Mucosa of gallbladder (tissue), 1 donor: Measurements from ENCODE around the gene WNT8A. TPM values are rescaled to one million over a fixed set of nuclear protein-coding genes. Genes with fewer than 3 reads are reported as not detected.
"Not testable (repeated sequence)": the region's sequence is repeated elsewhere in the genome, so short reads cannot be mapped to it uniquely, and the experiment has no call there.

Experiments used
- DNase-seq: peaks from one replicate; pipeline ENCODE4 v3.0.0-alpha.2; 2020; ENCODE audit warnings: low spot score
- total RNA-seq: library from RNA; stranded (reverse); gene quantifications from one replicate; pipeline ENCODE4 v1.2.1, GENCODE V29; 2021
- donor health status: DM: no; HTN: no; CAD: no.

Gene WNT8A
- not detected for total RNA-seq

- no peak for DNase-seq
These were observed at the start of gene WNT8A for GRCh38 chr5:138083702-138084101. Gene WNT8A (plus strand): TSS chr5:138084033. CDS start chr5:138084128, 95 bp downstream.

GRCh38 chr5:138035605-138036537 lies 48.0 kb upstream of the WNT8A start:
- peak; percentile 58 for DNase-seq

GRCh38 chr5:138037271-138037670 lies 46.6 kb upstream of the WNT8A start:
- DNase-seq = no peak

- DNase-seq = no peak
These were observed 45.8 kb upstream of the WNT8A start for GRCh38 chr5:138037907-138038633.

DNA sequence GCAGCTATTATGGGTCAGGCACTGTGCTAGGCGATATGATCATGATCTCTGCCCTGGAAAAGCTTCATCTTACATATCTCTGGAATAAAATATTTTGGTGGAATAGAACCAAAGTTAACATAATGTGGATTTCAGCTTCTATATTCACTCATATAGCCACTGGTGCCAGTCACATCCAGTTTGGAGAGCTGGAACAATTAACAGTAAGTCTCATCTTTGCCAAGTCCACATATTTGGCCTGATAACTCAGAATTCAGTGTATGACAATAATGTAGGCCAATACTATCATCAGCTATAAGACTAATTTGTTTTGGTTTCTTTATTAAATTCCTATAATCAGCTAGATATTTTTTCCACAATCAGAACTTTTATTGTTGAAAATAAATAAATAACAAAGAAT lies 45.0 kb upstream of the WNT8A start:
- DNase-seq = no peak

DNA sequence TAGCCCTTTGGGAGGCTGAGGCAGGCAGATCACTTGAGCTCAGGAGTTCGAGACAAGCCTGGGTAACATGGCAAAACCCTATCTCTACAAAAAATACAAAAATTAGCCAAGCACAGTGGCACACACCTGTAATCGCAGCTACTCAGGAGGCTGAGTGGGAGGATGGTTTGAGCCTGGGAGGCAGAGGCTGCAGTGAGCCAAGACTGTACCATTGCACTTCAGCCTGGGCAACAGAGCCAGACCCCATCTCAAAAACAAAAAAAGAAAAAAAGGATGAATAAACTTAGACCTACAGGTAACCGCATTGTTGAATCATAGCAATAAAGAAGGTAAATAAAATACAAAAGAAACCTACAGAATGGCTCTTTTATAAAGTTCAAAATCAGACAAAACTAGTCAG lies 38.5 kb upstream of the WNT8A start:
- DNase-seq = not testable (repeated sequence)

DNA sequence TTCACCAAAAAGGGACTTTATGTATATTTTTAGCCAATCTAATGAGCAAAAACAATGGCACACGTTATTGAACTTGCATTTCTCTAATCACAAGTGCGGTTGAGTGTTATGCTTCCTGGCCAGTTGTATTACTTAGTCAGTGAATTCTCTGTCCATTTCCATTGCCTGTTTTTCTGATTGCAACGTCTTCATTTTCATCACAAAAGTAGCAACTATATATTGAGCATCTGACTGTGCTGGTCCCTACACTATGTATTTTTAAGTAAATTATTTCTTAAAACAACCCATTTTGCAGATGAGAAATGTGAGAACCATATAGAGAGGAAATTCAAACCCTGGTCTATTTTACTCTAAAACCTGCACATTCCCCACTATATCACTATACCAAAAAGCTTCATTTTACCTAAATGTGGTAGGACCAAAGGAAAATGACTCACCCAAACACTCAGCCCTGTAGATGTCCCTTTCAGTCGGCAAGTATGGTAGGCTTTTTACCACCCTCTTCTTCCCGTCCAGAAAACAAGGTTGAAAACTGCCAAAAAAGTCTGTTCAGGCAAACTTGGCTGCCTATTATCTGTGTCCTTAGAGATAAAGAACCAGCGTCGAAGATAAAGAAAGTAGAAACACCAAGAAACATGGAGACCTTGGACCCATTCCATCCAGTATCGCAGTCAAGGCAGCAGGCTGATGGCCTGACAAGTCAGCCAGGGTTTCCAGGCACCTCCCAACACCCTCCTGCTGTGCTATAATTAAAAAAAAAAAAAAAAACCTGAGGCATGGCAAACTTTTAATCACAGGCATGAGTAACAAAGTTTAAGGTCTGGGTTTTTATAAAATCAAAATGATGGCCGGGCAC lies 32.2 kb upstream of the WNT8A start:
- DNase-seq = no peak

DNA sequence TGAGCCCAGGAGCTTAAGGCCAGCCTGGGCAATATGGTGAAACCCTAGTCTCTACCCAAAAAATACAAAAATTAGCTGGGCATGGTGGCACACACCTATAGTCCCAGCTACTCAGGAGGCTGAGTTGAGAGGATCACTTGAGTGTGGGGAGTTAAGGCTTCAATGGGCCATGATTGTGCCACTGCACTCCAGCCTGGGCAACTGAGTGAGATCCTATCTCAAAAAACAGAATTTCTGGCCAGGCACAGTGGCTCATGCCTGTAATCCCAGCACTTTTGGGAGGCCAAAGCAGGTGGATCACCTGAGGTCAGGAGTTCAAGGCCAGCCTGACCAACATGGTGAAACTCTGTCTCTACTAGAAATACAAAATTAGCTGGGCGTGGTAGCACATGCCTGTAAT lies 31.1 kb upstream of the WNT8A start:
- not testable (repeated sequence) for DNase-seq

- no peak for DNase-seq
These were observed 30.3 kb upstream of the WNT8A start for GRCh38 chr5:138053554-138053953.

- DNase-seq = no peak
These were observed 29.6 kb upstream of the WNT8A start for GRCh38 chr5:138054206-138054605.

- no peak for DNase-seq
These were observed 28.8 kb upstream of the WNT8A start for GRCh38 chr5:138054847-138055558.

- DNase-seq = no peak
These were observed 19.3 kb upstream of the WNT8A start for GRCh38 chr5:138064526-138064925.

DNA sequence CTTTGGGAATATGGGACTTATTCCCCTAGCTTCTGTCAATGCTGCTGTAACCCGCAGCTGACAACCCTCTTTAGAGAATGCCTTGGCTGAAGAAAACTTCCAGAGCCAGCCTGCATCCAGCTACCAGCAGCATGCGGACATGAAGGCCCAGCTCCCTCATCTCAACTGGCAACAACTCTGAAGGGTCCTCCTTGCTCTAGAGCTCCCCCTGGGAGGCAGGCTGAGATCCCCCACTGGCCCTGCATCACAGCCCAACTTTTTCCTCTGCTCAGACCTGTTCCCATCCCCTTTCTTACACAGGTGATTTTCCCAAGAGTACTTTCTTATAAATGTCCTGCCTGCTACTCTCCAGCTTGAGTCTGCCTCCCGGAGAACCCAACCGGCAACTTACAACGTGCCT lies 18.7 kb upstream of the WNT8A start:
- no peak for DNase-seq

- no peak for DNase-seq
These were observed 15.9 kb upstream of the WNT8A start for GRCh38 chr5:138067945-138068344.

GRCh38 chr5:138068742-138069600 lies 14.9 kb upstream of the WNT8A start:
- peak; percentile 75 for DNase-seq

DNA sequence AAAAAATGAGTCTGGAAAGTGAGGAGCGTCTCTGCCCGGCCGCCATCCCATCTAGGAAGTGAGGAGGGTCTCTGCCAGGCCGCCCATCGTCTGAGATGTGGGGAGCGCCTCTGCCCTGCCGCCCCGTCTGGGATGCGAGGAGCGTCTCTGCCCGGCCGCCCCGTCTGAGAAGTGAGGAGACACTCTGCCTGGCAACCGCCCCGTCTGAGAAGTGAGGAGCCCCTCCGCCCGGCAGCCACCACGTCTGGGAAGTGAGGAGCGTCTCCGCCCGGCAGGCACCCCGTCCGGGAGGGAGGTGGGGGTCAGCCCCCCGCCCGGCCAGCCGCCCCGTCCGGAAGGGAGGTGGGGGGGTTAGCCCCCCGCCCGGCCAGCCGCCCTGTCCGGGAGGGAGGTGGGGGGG lies 13.8 kb upstream of the WNT8A start:
- not testable (repeated sequence) for DNase-seq

GRCh38 chr5:138077064-138077696 lies 6.7 kb upstream of the WNT8A start:
- peak; percentile 64 for DNase-seq

- DNase-seq = no peak
These were observed 5.7 kb upstream of the WNT8A start for GRCh38 chr5:138078006-138078643.

- DNase-seq = no peak
These were observed 1.8 kb upstream of the WNT8A start for GRCh38 chr5:138082033-138082432.
